Measurements from ENCODE around the gene TMX4.

The TMX4 gene

GRCh38 chr20:8019246-8019997 is at the start of gene TMX4:
Gene TMX4 (minus strand): TSS chr20:8019761. CDS start chr20:8019613, 148 bp downstream.
- TF ChIP-seq CTCF (IDR thresholded peaks at IDR 0.05; ENCODE audit: low read depth, low read length, missing control alignments) = peak; percentile 15
- peak within 1 kb of the TSS; percentile 78 for H3K4me3 ChIP-seq (ENCODE audit: low read depth, low read length)
- in situ Hi-C loops (cut with HindIII; ENCODE audit: low sequenced_read_pairs) = no loop called here
- DNase-seq (ENCODE audit: low read depth) = peak; percentile 69

- in situ Hi-C loops (cut with HindIII; ENCODE audit: low sequenced_read_pairs) = no loop called here
- H3K4me3 ChIP-seq (ENCODE audit: low read depth, low read length) = no peak overlapping the region
- DNase-seq (ENCODE audit: low read depth) = no peak
- no peak for TF ChIP-seq CTCF (IDR thresholded peaks at IDR 0.05; ENCODE audit: low read depth, low read length, missing control alignments)
Observed at GRCh38 chr20:8067082-8067481, 47.5 kb upstream of the TMX4 start.

GRCh38 chr20:8066662-8067061 is 47.1 kb upstream of the TMX4 start:
- DNase-seq (ENCODE audit: low read depth) = no peak
- no peak overlapping the region for H3K4me3 ChIP-seq (ENCODE audit: low read depth, low read length)
- in situ Hi-C loops (cut with HindIII; ENCODE audit: low sequenced_read_pairs) = no loop called here
- no peak for TF ChIP-seq CTCF (IDR thresholded peaks at IDR 0.05; ENCODE audit: low read depth, low read length, missing control alignments)

GRCh38 chr20:8065691-8066090 is 46.1 kb upstream of the TMX4 start:
- H3K4me3 ChIP-seq (ENCODE audit: low read depth, low read length) = no peak overlapping the region
- in situ Hi-C loops (cut with HindIII; ENCODE audit: low sequenced_read_pairs) = no loop called here
- TF ChIP-seq CTCF (IDR thresholded peaks at IDR 0.05; ENCODE audit: low read depth, low read length, missing control alignments) = no peak
- DNase-seq (ENCODE audit: low read depth) = no peak

GRCh38 chr20:8062756-8063155 is 43.2 kb upstream of the TMX4 start:
- no peak for TF ChIP-seq CTCF (IDR thresholded peaks at IDR 0.05; ENCODE audit: low read depth, low read length, missing control alignments)
- in situ Hi-C loops (cut with HindIII; ENCODE audit: low sequenced_read_pairs) = no loop called here
- H3K4me3 ChIP-seq (ENCODE audit: low read depth, low read length) = no peak overlapping the region
- no peak for DNase-seq (ENCODE audit: low read depth)

GRCh38 chr20:8061861-8062518 is 42.4 kb upstream of the TMX4 start:
- DNase-seq (ENCODE audit: low read depth) = no peak
- TF ChIP-seq CTCF (IDR thresholded peaks at IDR 0.05; ENCODE audit: low read depth, low read length, missing control alignments) = no peak
- H3K4me3 ChIP-seq (ENCODE audit: low read depth, low read length) = no peak overlapping the region
- in situ Hi-C loops (cut with HindIII; ENCODE audit: low sequenced_read_pairs) = no loop called here

Measured in astrocyte of the cerebellum (primary cell).